GM10248 (cell line): ENCODE measurements around the gene MRPS30.
"Not testable (repeated sequence)": the region's sequence is repeated elsewhere in the genome, so short reads cannot be mapped to it uniquely, and the experiment has no call there.

ENCODE experiments used
- CTCF ChIA-PET: fragments of 300-600 bp; sonication (Branson Sonifier 250); formaldehyde crosslinking; extraction: SDS; loops from one replicate; lab custom pipeline; 2021; ENCODE audit warnings: antibody characterized with exemption; lab: Yijun Ruan, JAX
- POLR2A ChIA-PET: fragments of 350-650 bp; sonication (Branson Sonifier 250); formaldehyde crosslinking; extraction: SDS; loops from one replicate; lab custom pipeline; 2020; ENCODE audit warnings: antibody characterized with exemption; lab: Yijun Ruan, JAX
- DNase-seq: peaks from one replicate; pipeline ENCODE4 v3.0.0; 2012; ENCODE audit errors: extremely low spot score
- TF ChIP-seq, protein P1 (sequence below): IDR thresholded peaks from 2 replicates; pipeline ENCODE4 v1.5.1; 2012; ENCODE audit warnings: mild to moderate bottlenecking, low read depth; ENCODE audit errors: extremely low read depth, missing control alignments, control extremely low read depth

MRPS30 gene

DNA sequence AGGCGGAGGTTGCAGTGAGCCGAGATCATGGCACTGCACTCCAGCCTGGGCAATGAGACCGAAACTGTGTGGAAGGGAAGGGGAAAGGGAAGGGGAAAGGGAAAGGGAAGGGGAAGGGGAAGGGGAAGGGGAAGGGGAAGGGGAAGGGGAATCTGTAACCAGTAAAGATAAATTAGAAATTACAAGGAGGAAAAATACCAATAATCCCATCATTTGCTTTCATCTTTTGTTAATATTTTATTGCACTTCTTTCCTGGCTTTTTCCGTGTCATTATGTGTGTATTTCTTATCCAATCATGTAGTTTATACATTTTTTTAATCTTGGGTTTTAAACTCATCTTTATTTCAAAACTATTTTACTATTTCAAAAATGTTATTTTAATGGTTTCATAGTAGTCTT is 29.6 kb upstream of the MRPS30 start:
- no peak for DNase-seq
- CTCF ChIA-PET = no interaction called here
- POLR2A ChIA-PET = no interaction called here

DNA sequence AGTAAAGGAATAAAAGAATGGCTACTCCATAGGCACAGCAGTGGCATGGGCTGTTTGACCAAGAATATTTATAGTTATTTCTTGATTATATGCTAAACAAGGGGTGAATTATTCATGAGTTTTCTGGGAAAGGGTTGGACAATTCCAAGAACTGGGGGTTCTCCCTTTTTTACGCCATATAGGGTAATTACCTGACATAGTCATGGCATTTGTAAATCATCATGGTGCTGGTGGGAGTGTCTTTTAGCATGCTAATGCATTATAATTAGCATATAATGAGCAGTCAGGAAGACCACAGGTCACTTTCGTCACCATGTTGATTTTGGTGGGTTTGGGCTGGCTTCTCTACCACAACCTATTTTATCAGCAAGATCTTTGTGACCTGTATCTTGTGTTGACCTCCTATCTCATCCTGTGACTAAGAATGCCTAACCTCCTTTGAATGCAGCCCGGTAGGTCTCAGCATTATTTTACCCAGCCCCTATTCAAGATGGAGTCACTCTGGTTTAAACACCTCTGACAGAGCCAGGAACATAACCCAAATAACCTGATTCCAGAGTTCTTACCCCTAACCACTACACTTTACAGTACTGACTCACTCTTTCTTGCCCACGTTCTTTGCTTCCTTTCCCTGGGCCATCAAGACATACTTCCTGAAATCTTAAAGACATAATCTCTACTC is 25.0 kb upstream of the MRPS30 start:
- ChIA-PET CTCF (no interaction called here), POLR2A (no interaction called here)
- no peak for DNase-seq
- TF ChIP-seq, protein P1, sequence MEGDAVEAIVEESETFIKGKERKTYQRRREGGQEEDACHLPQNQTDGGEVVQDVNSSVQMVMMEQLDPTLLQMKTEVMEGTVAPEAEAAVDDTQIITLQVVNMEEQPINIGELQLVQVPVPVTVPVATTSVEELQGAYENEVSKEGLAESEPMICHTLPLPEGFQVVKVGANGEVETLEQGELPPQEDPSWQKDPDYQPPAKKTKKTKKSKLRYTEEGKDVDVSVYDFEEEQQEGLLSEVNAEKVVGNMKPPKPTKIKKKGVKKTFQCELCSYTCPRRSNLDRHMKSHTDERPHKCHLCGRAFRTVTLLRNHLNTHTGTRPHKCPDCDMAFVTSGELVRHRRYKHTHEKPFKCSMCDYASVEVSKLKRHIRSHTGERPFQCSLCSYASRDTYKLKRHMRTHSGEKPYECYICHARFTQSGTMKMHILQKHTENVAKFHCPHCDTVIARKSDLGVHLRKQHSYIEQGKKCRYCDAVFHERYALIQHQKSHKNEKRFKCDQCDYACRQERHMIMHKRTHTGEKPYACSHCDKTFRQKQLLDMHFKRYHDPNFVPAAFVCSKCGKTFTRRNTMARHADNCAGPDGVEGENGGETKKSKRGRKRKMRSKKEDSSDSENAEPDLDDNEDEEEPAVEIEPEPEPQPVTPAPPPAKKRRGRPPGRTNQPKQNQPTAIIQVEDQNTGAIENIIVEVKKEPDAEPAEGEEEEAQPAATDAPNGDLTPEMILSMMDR = no peak

More for the DNA sequence above, 29.6 kb upstream of the MRPS30 start:
- TF ChIP-seq, protein P1 = no peak

DNA sequence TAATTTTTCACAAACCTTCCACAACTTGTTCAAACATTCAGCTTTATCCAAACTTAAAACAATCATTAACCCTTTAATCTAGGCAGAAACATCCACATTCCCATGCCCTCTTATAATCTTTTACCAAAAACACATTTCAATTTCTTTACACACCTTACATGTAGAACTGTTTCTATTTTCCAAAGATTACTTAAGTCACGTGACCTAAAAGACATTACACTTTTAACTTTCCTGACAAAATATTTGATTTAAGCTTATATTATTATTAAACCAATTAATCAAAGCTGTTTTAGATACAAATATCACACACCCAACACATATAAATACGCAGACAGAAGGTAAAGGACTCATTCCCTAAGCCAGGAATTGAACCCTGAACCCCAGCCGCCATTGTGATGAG is 21.0 kb upstream of the MRPS30 start:
- TF ChIP-seq, protein P1 = no peak
- DNase-seq = no peak
- CTCF ChIA-PET = interaction anchor here (1.2 kb wide), 1 partner anchor 12 kb away, joined by 3 read pairs; no protein-coding TSS in a partner anchor
- POLR2A ChIA-PET = no interaction called here

DNA sequence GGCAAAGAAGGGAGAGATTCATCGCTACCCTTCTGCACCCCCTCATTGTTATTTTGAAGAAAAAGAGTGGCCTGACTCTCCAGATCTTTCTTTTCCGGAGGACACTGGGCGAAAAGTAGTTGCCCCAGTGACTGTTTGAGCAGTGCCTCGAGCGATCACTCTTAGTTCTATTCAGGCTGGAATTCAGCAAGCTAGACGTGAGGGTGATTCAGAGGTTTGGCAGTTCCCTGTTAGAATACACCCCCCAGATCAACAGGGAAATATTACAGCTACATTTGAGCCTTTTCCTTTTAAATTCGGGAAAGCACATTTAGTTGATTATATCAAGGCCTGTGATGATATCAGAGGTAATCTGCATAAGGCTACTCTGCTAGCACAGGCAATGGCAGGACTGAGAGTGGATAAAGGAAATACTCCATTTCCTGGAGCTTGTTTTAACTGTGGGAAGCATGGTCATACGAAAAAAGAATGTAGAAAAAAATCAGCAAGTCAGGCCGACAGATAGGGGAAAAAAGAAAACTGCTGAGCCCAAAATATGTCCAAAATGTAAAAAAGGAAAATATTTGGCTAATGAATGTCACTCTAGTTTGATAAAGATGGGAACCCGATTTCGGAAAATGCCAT is 19.3 kb upstream of the MRPS30 start:
- DNase-seq, POLR2A ChIA-PET, CTCF ChIA-PET: not testable (repeated sequence)

DNA sequence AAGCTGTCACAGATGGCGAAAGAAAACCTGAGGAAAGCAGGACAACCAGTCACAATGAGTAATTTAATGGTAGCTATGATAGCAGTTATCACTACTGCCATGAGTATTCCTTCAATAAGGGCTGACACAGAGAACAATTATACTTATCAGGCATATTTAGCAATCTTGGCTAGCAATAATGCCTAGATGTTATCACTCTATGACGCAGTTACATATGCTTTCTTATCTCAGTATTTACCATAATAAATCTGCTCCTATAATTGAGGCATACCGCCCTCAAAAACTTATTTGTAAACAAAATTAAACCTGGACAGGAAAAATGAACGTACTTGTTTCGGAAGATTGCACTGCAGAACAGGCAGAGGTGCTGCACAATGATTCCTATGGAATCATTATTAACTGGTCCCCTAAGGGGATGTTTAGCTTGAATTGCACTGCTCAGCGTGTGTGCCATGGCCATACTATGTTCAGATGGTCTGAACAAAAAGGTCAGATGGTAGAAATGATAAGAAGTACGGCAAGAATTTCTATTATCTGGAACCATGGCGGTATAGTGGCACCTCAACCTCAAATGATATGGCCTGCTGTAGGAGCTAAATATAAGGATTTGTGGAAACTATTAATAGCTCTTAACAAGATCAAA is 16.6 kb upstream of the MRPS30 start:
- CTCF ChIA-PET, DNase-seq, POLR2A ChIA-PET: not testable (repeated sequence)

DNA sequence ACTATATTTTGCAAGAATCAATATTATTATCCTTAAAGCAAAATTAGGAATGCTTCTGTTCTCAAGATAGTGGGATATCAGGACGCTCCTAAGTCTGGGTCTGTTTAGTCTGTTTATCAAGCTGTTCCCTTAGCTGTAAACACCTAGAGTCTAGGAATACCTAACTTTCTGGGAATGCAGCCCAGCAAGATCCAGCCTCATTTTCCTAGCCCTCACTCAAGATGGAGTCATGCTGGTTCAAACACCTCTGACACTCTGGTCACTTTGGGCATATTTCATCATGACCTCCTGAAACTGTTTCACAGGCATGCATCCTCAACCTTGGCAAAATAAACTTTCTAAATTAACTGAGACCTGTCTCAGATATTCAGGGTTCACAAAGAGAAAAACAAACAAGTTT is 14.4 kb upstream of the MRPS30 start:
- CTCF ChIA-PET = no interaction called here
- POLR2A ChIA-PET = no interaction called here
- TF ChIP-seq, protein P1 = no peak
- no peak for DNase-seq

DNA sequence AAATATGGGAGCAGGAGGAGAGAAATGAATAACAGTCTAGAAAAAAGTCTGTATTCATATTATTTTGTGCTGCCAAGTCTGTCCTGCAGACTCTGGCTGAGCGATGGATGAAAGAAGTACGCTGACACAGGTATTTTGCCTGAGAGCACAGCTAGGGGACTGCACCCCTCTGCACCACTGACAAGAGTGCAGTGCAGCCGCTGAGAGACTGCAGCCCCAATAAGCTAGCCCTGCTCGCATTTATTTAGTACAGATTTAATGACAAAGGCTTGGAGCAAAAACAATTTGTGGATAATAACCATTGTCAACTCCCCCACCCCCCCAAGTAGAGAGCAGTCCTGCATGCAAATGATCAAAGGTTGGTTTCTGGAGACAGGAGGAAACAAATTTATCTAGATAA is 13.3 kb upstream of the MRPS30 start:
- ChIA-PET POLR2A (no interaction called here), CTCF (no interaction called here)
- no peak for DNase-seq
- TF ChIP-seq, protein P1 = no peak
